Measurements from ENCODE around the gene TUBGCP2. TPM values are rescaled to one million over a fixed set of nuclear protein-coding genes. Genes with fewer than 3 reads are reported as not detected.

The TUBGCP2 gene
- 10 to 100 TPM; 53.3 to 57.8 TPM for total RNA-seq

DNA sequence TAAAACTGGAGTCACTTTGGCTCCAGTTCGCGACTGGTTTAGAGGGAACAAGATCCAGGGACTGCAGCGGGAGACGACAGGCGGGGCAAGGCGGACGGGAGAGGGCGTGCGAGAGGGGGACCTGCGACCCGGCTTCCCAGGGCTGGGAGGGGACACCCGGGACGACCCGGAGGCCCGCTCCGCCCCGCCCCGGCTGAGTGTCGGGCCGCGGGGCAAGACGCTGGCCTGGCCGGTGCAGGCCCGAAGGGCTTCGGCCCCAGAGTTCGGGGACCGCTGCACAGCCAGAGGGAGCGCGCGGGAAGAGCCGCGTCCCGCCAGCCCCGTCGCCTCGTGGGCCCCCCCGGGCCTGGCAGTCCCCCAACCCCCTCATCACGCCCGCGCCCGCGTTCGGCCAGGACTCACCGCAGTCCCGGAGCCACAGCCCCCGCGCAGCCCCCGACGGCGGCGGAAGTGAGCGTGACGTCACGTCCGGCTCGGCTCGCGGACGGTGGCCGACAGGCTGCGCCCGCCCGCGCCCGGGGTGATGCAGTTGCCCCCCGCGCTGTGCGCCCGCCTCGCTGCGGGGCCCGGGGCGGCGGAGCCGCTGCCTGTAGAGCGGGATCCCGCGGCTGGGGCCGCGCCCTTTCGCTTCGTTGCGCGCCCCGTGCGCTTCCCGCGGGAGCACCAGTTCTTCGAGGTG is at the start of gene TUBGCP2, which contains the start of gene ZNF511:
TSS of gene TUBGCP2 (minus strand) at position 452 of the 679 bp plus-strand sequence. CDS start 5,931 bp downstream, outside the sequence.
TSS of gene ZNF511 (plus strand) at position 494 of the 679 bp plus-strand sequence. CDS start at position 524, 30 bp downstream.
- Mint-ChIP-seq H3K36me3 (peaks cover 5% of the 10 kb centered on the region), H3K4me3 (peak within 1 kb of the TSS; percentile 97), H3K9me3 (no peaks in the 10 kb centered on the region), H3K27ac (peak within 1 kb of the TSS; percentile 98), H3K4me1 (peaks cover 28% of the 10 kb centered on the region), H3K27me3 (no peaks in the 10 kb centered on the region)
- DNase-seq: peak; percentile 93

GRCh38 chr10:133357285-133358161 is 48.9 kb upstream of the TUBGCP2 start, which contains the start of gene FUOM:
TSS of gene FUOM (minus strand) at chr10:133358019. CDS start at chr10:133358007, 12 bp downstream.
- Mint-ChIP-seq H3K36me3 (peaks cover 6% of the 10 kb centered on the region), H3K27ac (peak within 1 kb of the TSS; percentile 75), H3K4me1 (peaks cover 6% of the 10 kb centered on the region), H3K4me3 (peak within 1 kb of the TSS; percentile 84), H3K9me3 (no peaks in the 10 kb centered on the region), H3K27me3 (no peaks in the 10 kb centered on the region)
- DNase-seq: peak; percentile 85

DNA sequence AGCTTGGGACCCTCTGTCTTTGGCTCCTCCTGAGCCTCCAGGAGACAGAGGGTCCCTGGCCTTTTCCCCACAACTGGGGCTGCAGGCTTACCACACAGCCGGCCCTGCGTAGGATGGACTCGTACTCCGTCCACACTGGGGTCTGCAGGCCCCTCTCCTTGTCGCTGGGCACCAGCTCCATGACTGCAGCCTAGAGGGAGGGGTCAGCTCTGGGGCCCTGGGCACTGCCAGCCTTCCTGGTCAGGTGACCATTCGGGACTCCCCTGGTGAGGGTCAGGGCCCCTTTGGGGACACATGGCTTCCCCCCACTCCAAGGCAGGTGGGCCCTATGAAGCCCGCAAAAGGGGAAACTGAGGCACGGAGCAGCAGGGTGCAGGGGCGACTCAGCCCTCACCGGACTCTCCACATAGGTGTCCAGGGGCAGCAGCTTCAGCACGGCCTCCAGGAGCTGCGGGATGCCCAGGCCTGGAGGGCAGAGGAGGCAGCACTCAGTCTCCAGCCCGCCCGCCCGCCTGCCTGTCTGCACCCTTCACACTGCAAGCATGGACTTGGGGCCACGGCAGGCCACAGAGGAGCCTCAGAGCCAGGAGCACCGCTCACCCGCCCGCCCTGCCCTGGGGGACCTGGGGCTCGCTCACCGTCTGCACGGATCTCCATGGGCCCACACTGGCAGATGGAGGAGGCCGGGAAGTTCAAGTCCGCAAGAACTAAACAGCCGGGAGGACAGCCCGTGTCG is 48.0 kb upstream of the TUBGCP2 start:
- Mint-ChIP-seq H3K4me1 (peaks cover under 1% of the 10 kb centered on the region), H3K4me3 (peak overlapping the region; percentile 84), H3K27ac (peak overlapping the region; percentile 75), H3K27me3 (no peaks in the 10 kb centered on the region), H3K9me3 (no peaks in the 10 kb centered on the region), H3K36me3 (peaks cover 3% of the 10 kb centered on the region)
- DNase-seq: no peak

DNA sequence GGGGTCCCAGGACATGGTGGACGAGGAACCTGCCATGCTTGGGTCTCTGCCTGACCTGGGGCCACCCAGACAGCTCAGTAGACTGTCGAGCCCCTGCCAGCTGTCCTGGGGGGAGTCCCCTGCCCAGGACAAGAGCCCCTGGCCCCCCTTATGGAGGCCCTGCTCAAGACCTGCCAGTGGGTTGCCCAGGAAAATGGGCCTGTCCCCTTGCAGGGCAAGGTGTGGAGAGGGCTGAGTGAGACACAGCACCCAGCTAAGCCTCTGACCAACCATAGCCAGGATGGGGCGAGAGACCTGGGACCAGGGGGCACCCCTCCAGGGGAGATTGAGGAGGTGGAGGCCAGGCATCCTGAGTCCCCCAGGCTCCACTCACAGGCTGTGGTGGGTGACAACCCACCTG is 47.3 kb upstream of the TUBGCP2 start:
- Mint-ChIP-seq H3K27ac (no peak overlapping the region), H3K4me3 (peak overlapping the region; percentile 84), H3K4me1 (no peaks in the 10 kb centered on the region), H3K9me3 (no peaks in the 10 kb centered on the region), H3K27me3 (no peaks in the 10 kb centered on the region), H3K36me3 (peaks cover 3% of the 10 kb centered on the region)
- DNase-seq: no peak

GRCh38 chr10:133355266-133355665 is 46.6 kb upstream of the TUBGCP2 start:
- no peaks in the 10 kb centered on the region for H3K27me3 Mint-ChIP-seq
- no peaks in the 10 kb centered on the region for H3K9me3 Mint-ChIP-seq
- no peak overlapping the region for H3K4me3 Mint-ChIP-seq
- H3K27ac Mint-ChIP-seq: no peak overlapping the region
- H3K36me3 Mint-ChIP-seq: peaks cover 3% of the 10 kb centered on the region
- DNase-seq: no peak
- H3K4me1 Mint-ChIP-seq: no peaks in the 10 kb centered on the region

DNA sequence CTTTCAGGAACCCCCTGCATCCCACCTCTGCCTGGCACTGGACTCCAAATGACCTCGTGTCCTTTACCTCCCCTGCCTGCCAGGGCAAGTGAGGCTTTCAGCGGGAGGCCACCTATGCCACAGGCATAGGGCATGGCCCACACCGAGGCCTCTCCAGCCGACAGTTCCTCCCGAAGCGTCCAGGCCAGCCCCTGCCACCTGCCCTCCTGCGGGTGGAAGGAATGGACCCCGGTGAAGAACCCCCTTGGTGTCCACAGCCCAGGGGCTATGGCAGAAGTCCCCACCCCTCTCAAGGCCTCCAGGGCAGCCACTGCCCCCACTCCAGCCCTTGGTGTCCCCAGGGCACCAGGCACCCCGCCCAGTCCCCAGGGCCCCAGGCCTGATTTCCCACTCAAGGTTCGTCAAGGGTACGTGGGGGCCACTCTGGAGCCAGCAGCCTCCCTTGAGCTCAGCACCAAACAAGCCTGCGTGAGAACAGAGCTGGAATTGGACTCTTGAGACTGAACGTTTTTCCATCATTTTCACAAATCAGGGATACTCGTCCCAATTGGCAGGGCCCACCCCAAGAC is 46.1 kb upstream of the TUBGCP2 start:
- Mint-ChIP-seq H3K27ac (no peak overlapping the region), H3K36me3 (peaks cover 3% of the 10 kb centered on the region), H3K27me3 (no peaks in the 10 kb centered on the region), H3K4me3 (no peak overlapping the region), H3K9me3 (no peaks in the 10 kb centered on the region), H3K4me1 (no peaks in the 10 kb centered on the region)
- DNase-seq: no peak

DNA sequence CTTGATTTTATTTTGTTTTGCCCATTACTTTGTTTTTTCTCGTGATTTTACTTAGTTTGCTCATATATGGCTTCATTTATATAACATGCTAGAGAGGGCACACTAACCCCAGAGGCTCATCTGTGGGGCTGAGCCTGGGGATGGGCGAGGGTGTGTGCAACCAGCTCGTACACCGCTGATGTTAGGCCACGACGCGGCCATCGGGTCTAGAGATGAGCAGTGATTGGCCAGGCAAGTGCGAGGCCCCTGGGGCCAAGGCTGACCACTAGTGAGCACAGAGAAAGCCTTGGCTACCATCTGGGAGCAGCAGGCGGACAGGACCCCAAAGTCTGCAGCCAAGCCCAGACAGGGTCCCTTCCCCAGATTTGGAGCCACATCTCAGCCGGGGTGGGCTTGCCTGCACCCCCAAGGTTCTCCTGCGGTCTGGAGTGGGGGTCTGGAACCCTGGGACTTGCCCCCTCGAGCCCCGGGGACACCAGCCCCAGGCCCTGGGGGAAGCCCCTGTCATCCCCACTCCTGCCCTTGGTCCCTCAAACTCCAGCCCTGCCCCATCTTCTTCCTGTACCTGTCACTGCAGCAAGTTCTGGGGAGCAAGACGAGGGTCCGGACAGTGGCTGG is 45.4 kb upstream of the TUBGCP2 start:
- H3K36me3 Mint-ChIP-seq: peaks cover 3% of the 10 kb centered on the region
- H3K4me1 Mint-ChIP-seq: no peaks in the 10 kb centered on the region
- H3K4me3 Mint-ChIP-seq: no peak overlapping the region
- DNase-seq: no peak
- no peak overlapping the region for H3K27ac Mint-ChIP-seq
- H3K27me3 Mint-ChIP-seq: peaks cover 3% of the 10 kb centered on the region
- H3K9me3 Mint-ChIP-seq: no peaks in the 10 kb centered on the region

DNA sequence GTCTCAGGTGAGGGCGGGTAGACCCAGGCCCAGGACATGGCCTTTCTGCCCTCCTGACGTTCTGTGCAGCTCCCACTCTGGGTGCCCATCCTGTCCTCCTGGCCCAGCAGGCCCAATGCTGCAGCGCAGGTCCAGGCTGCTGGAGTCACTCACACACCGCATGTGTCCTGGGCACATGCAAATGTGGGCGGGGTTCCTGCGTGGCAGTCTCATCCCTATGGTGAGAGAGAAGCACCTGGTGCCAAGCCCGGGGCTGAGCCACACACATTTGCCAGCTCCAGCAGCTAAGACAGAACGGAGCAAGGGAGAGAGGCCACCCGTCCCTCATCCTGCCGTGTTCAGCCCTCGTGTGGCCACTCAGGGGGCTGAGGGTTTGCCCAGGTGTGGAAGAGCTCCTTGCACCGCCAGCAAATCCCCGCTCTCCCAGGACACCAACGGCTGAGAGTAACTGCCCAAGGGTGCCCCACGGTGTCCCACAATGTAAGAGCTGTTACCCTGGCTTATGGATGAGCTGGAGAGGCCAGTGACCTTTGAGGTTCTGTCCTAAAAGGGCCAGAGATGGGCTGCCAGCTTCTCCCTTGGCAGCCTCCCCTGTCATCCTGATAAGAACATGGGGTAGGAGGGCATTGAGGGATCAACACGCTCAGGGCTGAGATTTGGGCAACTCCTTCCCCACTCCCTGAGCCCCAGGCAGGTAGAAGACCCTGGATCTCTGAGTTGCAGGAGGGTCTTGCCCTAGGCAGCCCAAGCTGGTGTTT is 44.7 kb upstream of the TUBGCP2 start:
- no peak for DNase-seq
- Mint-ChIP-seq H3K4me1 (no peaks in the 10 kb centered on the region), H3K4me3 (no peak overlapping the region), H3K9me3 (no peaks in the 10 kb centered on the region), H3K36me3 (peaks cover 3% of the 10 kb centered on the region), H3K27ac (no peak overlapping the region), H3K27me3 (peaks cover 5% of the 10 kb centered on the region)

DNA sequence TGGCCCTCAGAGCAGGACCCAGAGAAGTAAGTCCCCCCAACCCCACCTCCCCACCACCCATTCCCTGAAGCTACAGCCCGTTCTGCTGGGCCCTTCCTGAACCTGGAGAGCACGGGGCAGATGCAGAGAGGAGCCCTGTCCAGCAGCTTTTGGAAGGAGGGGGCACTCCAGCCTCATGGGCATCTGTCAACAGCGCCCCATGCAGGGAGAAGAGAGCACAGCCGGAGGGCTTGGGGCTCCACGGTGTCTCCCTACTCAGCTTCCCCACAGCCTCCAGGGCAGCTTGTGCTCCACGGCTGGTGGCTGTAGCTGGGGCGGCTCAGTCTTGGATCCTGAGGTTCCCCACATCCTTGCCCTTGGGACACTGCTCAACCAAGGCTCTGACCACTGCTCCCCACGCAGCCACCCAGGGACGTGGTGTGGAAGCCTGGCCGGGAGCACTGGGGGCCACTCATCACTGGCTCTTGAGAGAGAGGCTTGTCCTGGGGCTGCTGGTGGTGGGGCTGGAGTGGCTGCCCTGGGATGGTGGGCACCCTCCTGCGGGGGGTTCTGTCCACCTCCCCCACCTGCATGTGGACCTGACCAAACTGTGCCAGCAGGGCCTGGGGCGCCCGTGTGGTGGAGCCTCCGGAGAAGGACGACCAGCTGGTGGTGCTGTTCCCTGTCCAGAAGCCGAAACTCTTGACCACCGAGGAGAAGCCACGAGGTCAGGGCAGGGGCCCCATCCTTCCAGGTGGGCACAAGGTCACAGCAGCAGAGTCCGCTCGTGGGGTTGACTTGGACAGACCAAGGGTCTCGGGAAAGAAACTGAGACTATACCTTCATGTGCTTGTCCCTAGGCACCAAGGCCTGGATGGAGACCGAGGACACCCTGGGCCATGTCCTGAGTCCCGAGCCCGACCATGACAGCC is 43.0 kb upstream of the TUBGCP2 start:
- no peaks in the 10 kb centered on the region for H3K9me3 Mint-ChIP-seq
- H3K27me3 Mint-ChIP-seq: peaks cover 9% of the 10 kb centered on the region
- peaks cover 3% of the 10 kb centered on the region for H3K36me3 Mint-ChIP-seq
- H3K4me1 Mint-ChIP-seq: no peaks in the 10 kb centered on the region
- H3K4me3 Mint-ChIP-seq: no peak overlapping the region
- no peak for DNase-seq
- no peak overlapping the region for H3K27ac Mint-ChIP-seq

DNA sequence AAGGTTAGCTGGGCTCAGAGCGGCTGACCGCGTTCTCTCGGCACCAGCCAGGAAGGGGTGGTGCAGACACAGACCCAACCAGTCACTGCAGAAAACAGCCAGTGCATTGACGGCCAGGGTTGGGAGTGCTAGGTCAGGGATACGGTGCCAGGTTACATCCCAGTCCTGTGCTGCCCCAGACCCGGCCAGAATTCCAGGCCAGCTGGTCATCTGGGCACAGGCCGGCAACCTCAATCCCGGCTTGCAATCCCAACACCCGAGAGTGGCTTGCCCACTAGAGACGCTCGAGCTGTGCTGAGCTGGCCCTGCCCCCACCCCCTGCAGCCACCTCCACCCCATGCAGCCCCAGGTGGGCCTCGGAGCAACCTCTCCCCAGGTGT is 42.3 kb upstream of the TUBGCP2 start:
- no peaks in the 10 kb centered on the region for H3K4me1 Mint-ChIP-seq
- no peak for DNase-seq

DNA sequence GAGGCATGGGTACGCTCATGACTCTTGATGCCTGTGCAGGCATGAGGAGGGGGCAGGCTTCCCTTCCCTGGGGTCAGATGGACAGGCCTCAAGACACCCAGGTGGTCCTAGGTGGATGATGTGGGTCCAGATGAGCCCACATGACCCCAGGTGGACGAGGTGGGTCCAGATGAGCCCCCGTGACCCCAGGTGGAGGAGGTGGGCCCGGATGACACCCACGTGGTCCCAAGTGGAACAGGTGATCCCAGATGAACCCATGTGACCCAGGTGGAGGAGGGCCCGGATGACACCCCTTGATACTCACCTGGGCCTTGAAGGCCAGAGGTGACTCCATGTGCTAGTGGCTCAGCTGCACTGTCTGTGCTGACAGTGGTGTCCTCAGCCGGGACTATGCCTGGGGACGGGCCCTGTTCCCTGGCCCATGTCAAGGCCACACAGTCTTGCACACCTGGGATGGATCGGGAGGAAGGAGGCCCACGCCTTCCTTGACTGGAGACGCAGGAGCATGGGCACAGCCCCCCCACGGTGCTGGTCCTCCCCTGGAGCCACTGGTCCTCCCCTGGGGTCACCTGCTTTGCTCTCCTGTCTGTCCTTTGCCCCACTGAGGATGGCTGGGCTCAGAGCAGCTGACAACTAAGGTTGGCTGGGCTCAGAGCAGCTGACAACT is 41.7 kb upstream of the TUBGCP2 start:
- Mint-ChIP-seq H3K4me1 (no peaks in the 10 kb centered on the region), H3K9me3 (no peaks in the 10 kb centered on the region), H3K27me3 (peaks cover 21% of the 10 kb centered on the region), H3K36me3 (no peaks in the 10 kb centered on the region), H3K27ac (no peak overlapping the region), H3K4me3 (no peak overlapping the region)
- DNase-seq: no peak

More for the DNA sequence above, 42.3 kb upstream of the TUBGCP2 start:
- Mint-ChIP-seq H3K27ac (no peak overlapping the region), H3K36me3 (peaks cover under 1% of the 10 kb centered on the region), H3K27me3 (peaks cover 16% of the 10 kb centered on the region), H3K9me3 (no peaks in the 10 kb centered on the region), H3K4me3 (no peak overlapping the region)

DNA sequence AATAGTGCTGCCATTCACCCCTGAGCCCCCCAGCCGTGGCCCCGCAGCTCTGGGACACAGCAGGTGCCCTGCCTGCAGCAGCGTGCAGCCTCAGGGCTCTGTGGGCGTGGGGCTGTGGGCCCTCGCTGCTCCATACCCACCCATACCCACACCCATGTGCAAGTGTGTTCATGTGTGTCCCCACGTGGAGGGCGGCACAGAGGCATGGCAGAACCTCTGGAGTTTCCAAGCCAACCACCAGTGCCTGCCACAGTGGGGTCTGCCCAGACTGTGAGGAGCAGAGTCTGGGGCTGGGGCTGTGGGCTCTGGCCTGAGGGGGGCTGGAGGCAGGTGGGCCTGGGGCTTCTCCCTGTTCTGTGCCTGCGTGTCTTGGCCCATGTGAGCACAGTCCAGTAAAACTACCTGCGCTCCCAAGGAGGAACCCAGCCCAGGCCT is 40.9 kb upstream of the TUBGCP2 start:
- Mint-ChIP-seq H3K36me3 (no peaks in the 10 kb centered on the region), H3K4me1 (no peaks in the 10 kb centered on the region), H3K27ac (no peak overlapping the region), H3K4me3 (no peak overlapping the region), H3K27me3 (peaks cover 29% of the 10 kb centered on the region), H3K9me3 (no peaks in the 10 kb centered on the region)
- DNase-seq: no peak
